WERI-Rb-1 (cell line): ENCODE data around the gene ZFP30.

ENCODE experiments used
- DNase-seq: peaks from one replicate; pipeline ENCODE4 v3.0.0-alpha.2; 2020
- H3K27ac ChIP-seq: fragments of 250-450 bp; sonication (Bioruptor Pico); 2 replicates; pipeline ENCODE4 v1.5.1; 2020; ENCODE audit warnings: mild to moderate bottlenecking, moderate library complexity
- H3K27me3 ChIP-seq: fragments of 250-450 bp; sonication (Bioruptor Pico); 2 replicates; pipeline ENCODE4 v1.5.1; 2021; ENCODE audit warnings: mild to moderate bottlenecking, low read depth, moderate library complexity; ENCODE audit not compliant: insufficient read depth, severe bottlenecking
- H3K36me3 ChIP-seq: fragments of 250-450 bp; sonication (Bioruptor Pico); 2 replicates; pipeline ENCODE4 v1.5.1; 2020; ENCODE audit warnings: mild to moderate bottlenecking, moderate library complexity
- H3K4me3 ChIP-seq: 2 replicates; pipeline ENCODE4 v1.5.1; 2011; ENCODE audit warnings: low read depth, mild to moderate bottlenecking, control low read depth, low read length
- H3K9me3 ChIP-seq: fragments of 250-450 bp; sonication (Bioruptor Pico); 2 replicates; pipeline ENCODE4 v1.5.1; 2021; ENCODE audit warnings: mild to moderate bottlenecking, moderate library complexity; ENCODE audit not compliant: severe bottlenecking
- TF ChIP-seq, protein P1 (sequence below): IDR thresholded peaks from 2 replicates; pipeline ENCODE4 v1.5.1; 2011; ENCODE audit warnings: low read depth, mild to moderate bottlenecking, control low read depth, inconsistent platforms, low read length

ZFP30 gene

DNA sequence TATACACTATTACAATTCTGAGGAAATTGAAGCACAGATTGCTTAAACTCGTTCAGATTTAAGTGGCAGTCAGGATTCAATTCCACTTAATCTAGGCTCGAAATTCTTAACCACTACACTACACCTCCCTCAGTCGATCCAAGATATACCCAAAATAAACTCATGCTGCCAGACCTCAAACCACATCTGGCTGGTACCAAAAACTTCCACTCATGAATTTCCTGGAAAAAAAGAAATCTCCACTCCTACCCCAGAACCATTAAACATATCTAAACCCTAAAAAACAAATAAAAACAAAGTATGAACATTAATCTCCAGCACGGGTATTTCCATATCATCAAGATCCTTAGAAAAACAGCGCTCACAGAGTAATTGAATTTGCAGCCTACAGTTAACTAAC, 1.1 kb downstream of the ZFP30 start:
- Histone ChIP-seq H3K27ac (peak overlapping the region; percentile 95), H3K9me3 (no peaks in the 10 kb centered on the region), H3K4me3 (peak overlapping the region; percentile 86), H3K27me3 (no peaks in the 10 kb centered on the region), H3K36me3 (peaks cover 8% of the 10 kb centered on the region)
- DNase-seq, result no peak
- TF ChIP-seq, protein P1, sequence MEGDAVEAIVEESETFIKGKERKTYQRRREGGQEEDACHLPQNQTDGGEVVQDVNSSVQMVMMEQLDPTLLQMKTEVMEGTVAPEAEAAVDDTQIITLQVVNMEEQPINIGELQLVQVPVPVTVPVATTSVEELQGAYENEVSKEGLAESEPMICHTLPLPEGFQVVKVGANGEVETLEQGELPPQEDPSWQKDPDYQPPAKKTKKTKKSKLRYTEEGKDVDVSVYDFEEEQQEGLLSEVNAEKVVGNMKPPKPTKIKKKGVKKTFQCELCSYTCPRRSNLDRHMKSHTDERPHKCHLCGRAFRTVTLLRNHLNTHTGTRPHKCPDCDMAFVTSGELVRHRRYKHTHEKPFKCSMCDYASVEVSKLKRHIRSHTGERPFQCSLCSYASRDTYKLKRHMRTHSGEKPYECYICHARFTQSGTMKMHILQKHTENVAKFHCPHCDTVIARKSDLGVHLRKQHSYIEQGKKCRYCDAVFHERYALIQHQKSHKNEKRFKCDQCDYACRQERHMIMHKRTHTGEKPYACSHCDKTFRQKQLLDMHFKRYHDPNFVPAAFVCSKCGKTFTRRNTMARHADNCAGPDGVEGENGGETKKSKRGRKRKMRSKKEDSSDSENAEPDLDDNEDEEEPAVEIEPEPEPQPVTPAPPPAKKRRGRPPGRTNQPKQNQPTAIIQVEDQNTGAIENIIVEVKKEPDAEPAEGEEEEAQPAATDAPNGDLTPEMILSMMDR, result no peak

DNA sequence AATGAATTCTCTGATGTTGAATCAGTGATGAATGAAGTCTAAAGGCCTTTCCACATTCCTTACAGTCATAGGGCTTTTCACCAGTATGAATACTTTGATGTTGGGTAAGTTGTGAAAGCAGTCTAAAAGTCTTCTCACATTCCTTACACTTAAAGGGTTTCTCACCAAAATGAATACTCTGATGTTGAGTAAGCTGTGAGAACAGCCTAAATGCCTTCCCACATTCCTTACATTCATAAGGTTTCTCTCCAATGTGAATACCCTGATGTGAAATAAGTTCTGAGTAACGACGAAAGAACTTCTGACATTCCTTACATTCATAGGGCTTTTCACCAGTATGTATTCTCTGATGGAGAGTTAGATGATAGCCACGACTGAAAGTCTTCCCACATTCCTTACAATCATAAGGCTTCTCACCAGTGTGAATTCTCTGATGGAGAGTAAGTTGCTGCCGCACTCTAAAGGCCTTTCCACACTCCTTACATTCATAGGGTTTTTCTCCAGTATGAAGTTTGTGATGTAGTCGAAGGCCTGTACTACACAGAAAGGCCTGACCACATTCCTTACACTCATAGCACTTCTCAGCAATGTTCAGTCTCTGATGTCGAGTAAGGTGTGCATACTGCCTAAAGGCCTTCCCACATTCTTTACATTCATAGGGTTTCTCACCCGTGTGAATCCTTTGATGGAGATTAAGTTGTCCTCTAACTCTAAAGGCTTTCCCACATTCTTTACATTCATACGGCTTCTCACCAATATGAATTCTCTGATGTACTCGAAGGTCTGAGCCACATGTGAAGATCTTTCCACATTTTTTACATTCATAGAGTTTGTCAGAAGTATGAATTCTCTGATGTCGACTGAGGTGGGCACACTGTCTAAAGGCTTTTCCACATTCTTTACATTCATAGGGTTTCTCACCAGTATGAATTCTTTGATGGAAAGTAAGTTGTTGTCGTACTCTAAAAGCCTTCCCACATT, 19.9 kb downstream of the ZFP30 start:
- H3K36me3 ChIP-seq, result peaks cover 33% of the 10 kb centered on the region
- H3K27ac ChIP-seq, result no peak overlapping the region
- no peak overlapping the region for H3K4me3 ChIP-seq

DNA sequence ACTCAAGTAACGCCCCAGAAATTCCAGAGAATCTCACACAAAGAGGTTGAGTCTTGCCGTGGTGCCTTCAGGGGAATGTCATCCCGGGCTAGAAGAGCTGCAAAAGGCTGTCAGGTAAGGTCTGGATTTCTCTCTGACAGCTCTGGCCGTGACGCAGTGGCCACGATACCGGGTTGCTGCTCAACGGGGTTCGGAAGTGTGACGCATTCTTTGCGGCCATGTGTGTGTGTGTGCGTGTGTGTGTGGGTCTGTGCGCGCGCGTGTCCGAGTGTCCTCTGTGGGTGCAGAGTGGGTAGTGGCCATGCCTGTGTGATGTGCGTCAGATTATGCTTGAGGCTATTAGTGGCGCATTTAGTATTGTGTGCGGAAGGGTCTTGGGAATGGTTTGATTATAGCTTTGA, 60.3 kb downstream of the ZFP30 start:
- TF ChIP-seq, protein P1, result no peak
- no peaks in the 10 kb centered on the region for H3K27me3 ChIP-seq
- peak overlapping the region; percentile 27 for H3K27ac ChIP-seq
- peaks cover 6% of the 10 kb centered on the region for H3K36me3 ChIP-seq
- DNase-seq, result peak; percentile 47
- H3K9me3 ChIP-seq, result no peaks in the 10 kb centered on the region
- H3K4me3 ChIP-seq, result peak overlapping the region; percentile 72

More for the DNA sequence above, 19.9 kb downstream of the ZFP30 start:
- H3K9me3 ChIP-seq, result peaks cover 17% of the 10 kb centered on the region
- TF ChIP-seq, protein P1, result no peak
- no peaks in the 10 kb centered on the region for H3K27me3 ChIP-seq
- DNase-seq, result no peak

DNA sequence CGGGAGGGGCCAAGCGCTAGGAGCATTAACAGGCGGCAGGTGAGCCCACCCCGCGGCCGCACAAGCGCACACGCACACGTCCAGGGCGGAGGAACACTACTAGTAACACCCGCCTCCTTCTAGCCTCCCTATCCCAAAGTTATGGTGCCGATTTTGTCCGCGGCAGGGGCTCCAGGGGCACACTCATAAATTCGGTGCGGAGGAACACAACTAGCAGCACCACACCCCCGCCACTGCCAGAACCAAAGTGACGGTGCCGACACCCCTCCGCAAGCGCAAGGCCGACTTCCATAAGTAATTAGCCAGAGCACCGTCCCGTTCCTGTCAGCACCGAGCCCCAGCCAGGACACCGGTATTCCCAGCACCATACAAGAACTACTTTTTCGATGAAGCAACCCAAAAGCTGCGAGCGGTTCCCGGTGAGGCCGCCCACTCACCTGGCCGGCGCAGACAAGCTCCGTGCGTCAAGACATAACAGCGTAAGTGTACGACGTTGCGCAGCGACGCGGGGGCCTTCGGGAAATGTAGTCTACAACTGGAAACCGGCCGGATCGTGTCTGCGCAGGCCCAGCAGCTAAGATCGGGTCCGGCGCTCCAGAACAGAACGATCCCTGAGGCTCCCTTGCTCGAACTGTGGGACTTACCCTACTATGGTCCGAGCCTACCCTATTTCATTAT, 60.8 kb downstream of the ZFP30 start, which contains the start of the genes ZNF540 and ZNF571:
ZNF540 (plus strand) TSS at position 573 of the 678 bp plus-strand sequence. CDS start 3,572 bp downstream, outside the sequence.
ZNF571 (minus strand) TSS at position 489 of the 678 bp plus-strand sequence. CDS start 8,116 bp downstream, outside the sequence.
- peaks cover under 1% of the 10 kb centered on the region; the same call in 1 of the 2 replicates for H3K36me3 ChIP-seq
- H3K9me3 ChIP-seq, result no peaks in the 10 kb centered on the region
- peak within 1 kb of the TSS; percentile 84 for H3K27ac ChIP-seq
- H3K27me3 ChIP-seq, result no peaks in the 10 kb centered on the region
- TF ChIP-seq, protein P1, result no peak
- peak; percentile 95 for DNase-seq
- peak within 1 kb of the TSS; percentile 72 for H3K4me3 ChIP-seq

DNA sequence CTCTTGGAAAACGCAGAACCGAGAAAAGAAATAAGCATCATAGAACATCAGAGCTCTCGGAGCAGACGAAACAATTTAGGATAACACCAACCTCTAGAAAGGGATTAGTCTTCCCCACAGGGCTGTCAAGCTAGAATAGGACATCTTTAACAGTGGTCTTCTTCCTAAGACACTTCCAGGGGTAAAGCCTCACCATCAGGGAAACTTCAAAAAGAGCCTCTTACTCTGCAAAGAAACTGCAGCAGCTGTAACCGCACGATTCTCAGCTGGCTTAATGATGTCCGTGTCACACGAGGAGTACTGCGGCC, 61.3 kb downstream of the ZFP30 start:
- peak overlapping the region; percentile 72 for H3K4me3 ChIP-seq
- DNase-seq, result no peak
- peak overlapping the region; percentile 84 for H3K27ac ChIP-seq

More for the DNA sequence above, 61.3 kb downstream of the ZFP30 start:
- H3K36me3 ChIP-seq, result no peaks in the 10 kb centered on the region
- H3K9me3 ChIP-seq, result no peaks in the 10 kb centered on the region
- no peaks in the 10 kb centered on the region for H3K27me3 ChIP-seq
- TF ChIP-seq, protein P1, result no peak
